ENCODE measurements around the gene BRINP3. TPM values are rescaled to one million over a fixed set of nuclear protein-coding genes. Genes with fewer than 3 reads are reported as not detected.

The BRINP3 gene
- total RNA-seq, 1 donor from 2014 or later, result not detected

- Mint-ChIP-seq H3K9me3 (ENCODE audit: low read depth) (no peaks in the 10 kb centered on the region), H3K27me3 (ENCODE audit: low read depth) (no peaks in the 10 kb centered on the region), H3K4me1 (ENCODE audit: low read depth) (peaks cover 10% of the 10 kb centered on the region), H3K27ac (ENCODE audit: unreplicated experiment) (no peak overlapping the region), H3K36me3 (ENCODE audit: low read depth) (peaks cover 2% of the 10 kb centered on the region), H3K4me3 (ENCODE audit: unreplicated experiment) (no peak overlapping the region)
- TF ChIP-seq CTCF (IDR thresholded peaks at IDR 0.05), result no peak
- DNase-seq (ENCODE audit: low spot score), result no peak
Observed at GRCh38 chr1:190101756-190102155, 375.9 kb downstream of the BRINP3 start.

- Mint-ChIP-seq H3K4me3 (ENCODE audit: unreplicated experiment) (no peak overlapping the region), H3K36me3 (ENCODE audit: low read depth) (peaks cover 2% of the 10 kb centered on the region), H3K27ac (ENCODE audit: unreplicated experiment) (no peak overlapping the region), H3K27me3 (ENCODE audit: low read depth) (peaks cover 2% of the 10 kb centered on the region), H3K4me1 (ENCODE audit: low read depth) (peaks cover 10% of the 10 kb centered on the region), H3K9me3 (ENCODE audit: low read depth) (no peaks in the 10 kb centered on the region)
- DNase-seq (ENCODE audit: low spot score), result peak; percentile 91
- TF ChIP-seq CTCF (IDR thresholded peaks at IDR 0.05), result no peak
Observed at GRCh38 chr1:190098756-190099155, 378.9 kb downstream of the BRINP3 start.

- H3K9me3 Mint-ChIP-seq (ENCODE audit: low read depth), result no peaks in the 10 kb centered on the region
- no peak for TF ChIP-seq CTCF (IDR thresholded peaks at IDR 0.05)
- H3K27me3 Mint-ChIP-seq (ENCODE audit: low read depth), result peaks cover 2% of the 10 kb centered on the region
- no peak for DNase-seq (ENCODE audit: low spot score)
- no peak overlapping the region for H3K4me3 Mint-ChIP-seq (ENCODE audit: unreplicated experiment)
- peaks cover 7% of the 10 kb centered on the region for H3K4me1 Mint-ChIP-seq (ENCODE audit: low read depth)
- H3K36me3 Mint-ChIP-seq (ENCODE audit: low read depth), result peaks cover 2% of the 10 kb centered on the region
- H3K27ac Mint-ChIP-seq (ENCODE audit: unreplicated experiment), result no peak overlapping the region
Observed at GRCh38 chr1:190098107-190098506, 379.6 kb downstream of the BRINP3 start.

GRCh38 chr1:190095596-190095995 is 382.1 kb downstream of the BRINP3 start:
- no peak for TF ChIP-seq CTCF (IDR thresholded peaks at IDR 0.05)
- DNase-seq (ENCODE audit: low spot score), result no peak
- H3K27ac Mint-ChIP-seq (ENCODE audit: unreplicated experiment), result no peak overlapping the region

GRCh38 chr1:190084552-190084951 is 393.1 kb downstream of the BRINP3 start:
- H3K27ac Mint-ChIP-seq (ENCODE audit: unreplicated experiment), result no peak overlapping the region
- H3K4me3 Mint-ChIP-seq (ENCODE audit: unreplicated experiment), result no peak overlapping the region
- peaks cover 2% of the 10 kb centered on the region for H3K9me3 Mint-ChIP-seq (ENCODE audit: low read depth)
- no peak for DNase-seq (ENCODE audit: low spot score)
- H3K36me3 Mint-ChIP-seq (ENCODE audit: low read depth), result no peaks in the 10 kb centered on the region
- peak; percentile 49 for TF ChIP-seq CTCF (IDR thresholded peaks at IDR 0.05)
- no peaks in the 10 kb centered on the region for H3K4me1 Mint-ChIP-seq (ENCODE audit: low read depth)
- H3K27me3 Mint-ChIP-seq (ENCODE audit: low read depth), result no peaks in the 10 kb centered on the region

More at GRCh38 chr1:190095596-190095995, 382.1 kb downstream of the BRINP3 start:
- Mint-ChIP-seq H3K27me3 (ENCODE audit: low read depth) (peaks cover 5% of the 10 kb centered on the region), H3K4me1 (ENCODE audit: low read depth) (no peaks in the 10 kb centered on the region), H3K9me3 (ENCODE audit: low read depth) (no peaks in the 10 kb centered on the region), H3K4me3 (ENCODE audit: unreplicated experiment) (no peak overlapping the region), H3K36me3 (ENCODE audit: low read depth) (no peaks in the 10 kb centered on the region)
